ENCODE data around the gene DNAJC10. TPM values are rescaled to one million over a fixed set of nuclear protein-coding genes. Genes with fewer than 3 reads are reported as not detected.
"Not testable (repeated sequence)": the region's sequence is repeated elsewhere in the genome, so short reads cannot be mapped to it uniquely, and the experiment has no call there.

The DNAJC10 gene
- total RNA-seq, 2 experiments from 2014 or later: 40.7 to 42.2 TPM

- no peak overlapping the region for H3K27ac Mint-ChIP-seq
- no peak for DNase-seq
- H3K36me3 Mint-ChIP-seq (ENCODE audit: low read depth): peaks cover 10% of the 10 kb centered on the region
- peaks cover 12% of the 10 kb centered on the region for H3K4me1 Mint-ChIP-seq (ENCODE audit: low read depth)
- no peak overlapping the region for H3K4me3 Mint-ChIP-seq
- H3K27me3 Mint-ChIP-seq: no peaks in the 10 kb centered on the region
- H3K9me3 Mint-ChIP-seq: no peaks in the 10 kb centered on the region
- ChIA-PET POLR2A (no interaction called here), CTCF (no interaction called here)
- no peak for ATAC-seq
- no peak for TF ChIP-seq CTCF (IDR thresholded peaks at IDR 0.05)
- intact Hi-C loops (cut with micrococcal nuclease): no loop called here
These were observed 2.4 kb downstream of the DNAJC10 start for GRCh38 chr2:182718459-182718858.

GRCh38 chr2:182719116-182719515, 3.1 kb downstream of the DNAJC10 start:
- ATAC-seq; H3K27me3 Mint-ChIP-seq; CTCF ChIA-PET; DNase-seq; H3K27ac Mint-ChIP-seq; POLR2A ChIA-PET; H3K4me3 Mint-ChIP-seq; H3K9me3 Mint-ChIP-seq; intact Hi-C loops (cut with micrococcal nuclease): not testable (repeated sequence)
- Mint-ChIP-seq H3K4me1 (ENCODE audit: low read depth) (peaks cover 10% of the 10 kb centered on the region), H3K36me3 (ENCODE audit: low read depth) (peaks cover 12% of the 10 kb centered on the region)

- Mint-ChIP-seq H3K36me3 (ENCODE audit: low read depth) (peaks cover 29% of the 10 kb centered on the region), H3K4me1 (ENCODE audit: low read depth) (no peaks in the 10 kb centered on the region), H3K9me3 (no peaks in the 10 kb centered on the region), H3K27me3 (no peaks in the 10 kb centered on the region), H3K4me3 (no peak overlapping the region), H3K27ac (no peak overlapping the region)
- ATAC-seq: no peak
- no peak for DNase-seq
- ChIA-PET CTCF (interaction anchor here (1.7 kb wide), 1 partner anchor 9 kb away, joined by 4 read pairs; no protein-coding TSS in a partner anchor), POLR2A (no interaction called here)
- TF ChIP-seq CTCF (IDR thresholded peaks at IDR 0.05): no peak
- intact Hi-C loops (cut with micrococcal nuclease): no loop called here
These were observed 8.6 kb downstream of the DNAJC10 start for GRCh38 chr2:182724656-182725055.

- Mint-ChIP-seq H3K36me3 (ENCODE audit: low read depth) (peaks cover 40% of the 10 kb centered on the region), H3K4me1 (ENCODE audit: low read depth) (no peaks in the 10 kb centered on the region), H3K27ac (no peak overlapping the region), H3K9me3 (no peaks in the 10 kb centered on the region), H3K4me3 (no peak overlapping the region), H3K27me3 (no peaks in the 10 kb centered on the region)
- DNase-seq (no peak), ATAC-seq (no peak)
- no peak for TF ChIP-seq CTCF (IDR thresholded peaks at IDR 0.05)
- intact Hi-C loops (cut with micrococcal nuclease): no loop called here
- POLR2A ChIA-PET: no interaction called here
- CTCF ChIA-PET: no interaction called here
These were observed 10.4 kb downstream of the DNAJC10 start for GRCh38 chr2:182726473-182726872.

GRCh38 chr2:182728014-182728413, 12.0 kb downstream of the DNAJC10 start:
- Mint-ChIP-seq H3K4me1 (ENCODE audit: low read depth) (no peaks in the 10 kb centered on the region), H3K36me3 (ENCODE audit: low read depth) (peaks cover 49% of the 10 kb centered on the region), H3K4me3 (no peak overlapping the region), H3K9me3 (no peaks in the 10 kb centered on the region), H3K27ac (no peak overlapping the region), H3K27me3 (no peaks in the 10 kb centered on the region)
- no peak for TF ChIP-seq CTCF (IDR thresholded peaks at IDR 0.05)
- ATAC-seq (no peak), DNase-seq (no peak)
- ChIA-PET CTCF (no interaction called here), POLR2A (no interaction called here)
- intact Hi-C loops (cut with micrococcal nuclease): no loop called here
